ENCODE measurements around the gene DYRK1A. TPM values are rescaled to one million over a fixed set of nuclear protein-coding genes. Genes with fewer than 3 reads are reported as not detected.
"Not testable (repeated sequence)": the region's sequence is repeated elsewhere in the genome, so short reads cannot be mapped to it uniquely, and the experiment has no call there.

The DYRK1A gene
- polyA plus RNA-seq, 3 donors from 2014 or later = 1.8 to 4.8 (median 4.0) TPM

GRCh38 chr21:37546299-37546908, 179.8 kb downstream of the DYRK1A start:
- peaks cover 30 to 34% of the 10 kb centered on the region in 2 donors for H3K4me1 Mint-ChIP-seq
- H3K9me3 Mint-ChIP-seq = peaks cover 6 to 14% (median 9%) of the 10 kb centered on the region in 6 donors
- H3K36me3 Mint-ChIP-seq = peaks cover 0 to 18% (median 9%) of the 10 kb centered on the region in 3 donors
- peak overlapping the region in 4 of 6 donors; percentile 11 to 70 (median 42) for H3K27ac Mint-ChIP-seq
- peaks cover 3 to 12% (median 8%) of the 10 kb centered on the region in 3 donors for H3K27me3 Mint-ChIP-seq (ENCODE audit: low read depth in 3 of 3)
- H3K4me3 Mint-ChIP-seq = peak overlapping the region in 1 of 5 donors; percentile 62
- DNase-seq = no peak

GRCh38 chr21:37546949-37547614, 180.5 kb downstream of the DYRK1A start:
- DNase-seq = peak; percentile 31 to 42 (median 41)
- peak overlapping the region; percentile 32 to 67 (median 59) for H3K27ac Mint-ChIP-seq
- H3K27me3 Mint-ChIP-seq (ENCODE audit: low read depth in 3 of 3) = peaks cover 3 to 10% (median 4%) of the 10 kb centered on the region in 3 donors

GRCh38 chr21:37547615-37548200, 181.1 kb downstream of the DYRK1A start:
- peaks cover 3 to 5% (median 4%) of the 10 kb centered on the region in 3 donors for H3K27me3 Mint-ChIP-seq (ENCODE audit: low read depth in 3 of 3)
- peak overlapping the region; percentile 50 to 75 (median 59) for H3K4me3 Mint-ChIP-seq
- peaks cover 0 to 9% (median 4%) of the 10 kb centered on the region in 3 donors for H3K36me3 Mint-ChIP-seq
- peaks cover under 1 to 4% (median 2%) of the 10 kb centered on the region in 6 donors for H3K9me3 Mint-ChIP-seq
- peak overlapping the region; percentile 32 to 67 (median 59) for H3K27ac Mint-ChIP-seq
- no peak for DNase-seq
- peaks cover 30 to 34% of the 10 kb centered on the region in 2 donors for H3K4me1 Mint-ChIP-seq

More at GRCh38 chr21:37546949-37547614, 180.5 kb downstream of the DYRK1A start:
- Mint-ChIP-seq H3K4me1 (peaks cover 30 to 34% of the 10 kb centered on the region in 2 donors), H3K4me3 (peak overlapping the region; percentile 50 to 75 (median 59)), H3K36me3 (peaks cover 0 to 13% (median 9%) of the 10 kb centered on the region in 3 donors), H3K9me3 (peaks cover 6 to 10% (median 7%) of the 10 kb centered on the region in 6 donors)

GRCh38 chr21:37548521-37548981, 182.0 kb downstream of the DYRK1A start:
- Mint-ChIP-seq H3K27me3 (ENCODE audit: low read depth in 3 of 3) (peaks cover 2 to 5% (median 3%) of the 10 kb centered on the region in 3 donors), H3K4me1 (peaks cover 30 to 34% of the 10 kb centered on the region in 2 donors), H3K36me3 (peaks cover 0 to 3% (median 0%) of the 10 kb centered on the region in 3 donors), H3K9me3 (no peaks in the 10 kb centered on the region), H3K27ac (peak overlapping the region in 2 of 6 donors; percentile 26 to 43), H3K4me3 (peak overlapping the region in 3 of 5 donors; percentile 41 to 57 (median 46))
- DNase-seq = no peak

- not testable (repeated sequence) for DNase-seq; H3K4me3 Mint-ChIP-seq; H3K9me3 Mint-ChIP-seq; H3K36me3 Mint-ChIP-seq; H3K27me3 Mint-ChIP-seq (ENCODE audit: low read depth in 3 of 3); H3K27ac Mint-ChIP-seq
- peaks cover 30 to 34% of the 10 kb centered on the region in 2 donors for H3K4me1 Mint-ChIP-seq
Observed at GRCh38 chr21:37549730-37550129, 183.2 kb downstream of the DYRK1A start.

GRCh38 chr21:37550157-37550556, 183.6 kb downstream of the DYRK1A start:
- H3K9me3 Mint-ChIP-seq = no peaks in the 10 kb centered on the region
- H3K4me3 Mint-ChIP-seq = no peak overlapping the region
- peaks cover 0 to 3% (median 0%) of the 10 kb centered on the region in 3 donors for H3K36me3 Mint-ChIP-seq
- peaks cover 2 to 9% (median 3%) of the 10 kb centered on the region in 3 donors for H3K27me3 Mint-ChIP-seq (ENCODE audit: low read depth in 3 of 3)
- no peak overlapping the region for H3K27ac Mint-ChIP-seq
- H3K4me1 Mint-ChIP-seq = peaks cover 30 to 34% of the 10 kb centered on the region in 2 donors
- DNase-seq = no peak

GRCh38 chr21:37550618-37551330, 184.2 kb downstream of the DYRK1A start:
- Mint-ChIP-seq H3K4me3 (no peak overlapping the region), H3K36me3 (peaks cover 0 to 3% (median 0%) of the 10 kb centered on the region in 3 donors), H3K27me3 (ENCODE audit: low read depth in 3 of 3) (peaks cover 3 to 11% (median 3%) of the 10 kb centered on the region in 3 donors), H3K9me3 (no peaks in the 10 kb centered on the region), H3K4me1 (peaks cover 30 to 34% of the 10 kb centered on the region in 2 donors), H3K27ac (no peak overlapping the region)
- DNase-seq = no peak

GRCh38 chr21:37551331-37551992, 184.9 kb downstream of the DYRK1A start:
- H3K27me3 Mint-ChIP-seq (ENCODE audit: low read depth in 3 of 3) = peaks cover 3 to 14% (median 5%) of the 10 kb centered on the region in 3 donors
- no peak overlapping the region for H3K27ac Mint-ChIP-seq
- DNase-seq = no peak
- no peaks in the 10 kb centered on the region for H3K9me3 Mint-ChIP-seq
- H3K4me3 Mint-ChIP-seq = no peak overlapping the region
- peaks cover 26 to 29% of the 10 kb centered on the region in 2 donors for H3K4me1 Mint-ChIP-seq
- H3K36me3 Mint-ChIP-seq = peaks cover 0 to 3% (median 0%) of the 10 kb centered on the region in 3 donors

- no peak for DNase-seq
- Mint-ChIP-seq H3K36me3 (peaks cover 0 to 3% (median 0%) of the 10 kb centered on the region in 3 donors), H3K4me1 (peaks cover 21 to 24% of the 10 kb centered on the region in 2 donors), H3K9me3 (no peaks in the 10 kb centered on the region), H3K27ac (no peak overlapping the region), H3K4me3 (no peak overlapping the region), H3K27me3 (ENCODE audit: low read depth in 3 of 3) (peaks cover 3 to 13% (median 6%) of the 10 kb centered on the region in 3 donors)
Observed at GRCh38 chr21:37551993-37552355, 185.4 kb downstream of the DYRK1A start.

GRCh38 chr21:37552496-37553029, 186.0 kb downstream of the DYRK1A start:
- H3K27me3 Mint-ChIP-seq (ENCODE audit: low read depth in 3 of 3) = peaks cover 3 to 13% (median 7%) of the 10 kb centered on the region in 3 donors
- H3K36me3 Mint-ChIP-seq = peaks cover 0 to 3% (median 0%) of the 10 kb centered on the region in 3 donors
- no peaks in the 10 kb centered on the region for H3K9me3 Mint-ChIP-seq
- no peak for DNase-seq
- no peak overlapping the region for H3K27ac Mint-ChIP-seq
- H3K4me3 Mint-ChIP-seq = no peak overlapping the region
- peaks cover 15 to 18% of the 10 kb centered on the region in 2 donors for H3K4me1 Mint-ChIP-seq

GRCh38 chr21:37553078-37553481, 186.5 kb downstream of the DYRK1A start:
- Mint-ChIP-seq H3K9me3 (no peaks in the 10 kb centered on the region), H3K27me3 (ENCODE audit: low read depth in 3 of 3) (peaks cover 3 to 13% (median 9%) of the 10 kb centered on the region in 3 donors), H3K4me1 (peaks cover 10 to 13% of the 10 kb centered on the region in 2 donors), H3K27ac (no peak overlapping the region), H3K36me3 (peaks cover 0 to 3% (median 0%) of the 10 kb centered on the region in 3 donors), H3K4me3 (no peak overlapping the region)
- no peak for DNase-seq

GRCh38 chr21:37554661-37555379, 188.2 kb downstream of the DYRK1A start:
- no peak overlapping the region for H3K4me3 Mint-ChIP-seq
- DNase-seq = no peak
- H3K36me3 Mint-ChIP-seq = no peaks in the 10 kb centered on the region
- peaks cover 2 to 13% (median 5%) of the 10 kb centered on the region in 3 donors for H3K27me3 Mint-ChIP-seq (ENCODE audit: low read depth in 3 of 3)
- H3K27ac Mint-ChIP-seq = no peak overlapping the region
- H3K4me1 Mint-ChIP-seq = no peaks in the 10 kb centered on the region
- H3K9me3 Mint-ChIP-seq = no peaks in the 10 kb centered on the region
